Transverse colon (tissue), 4 donors: ENCODE results near the gene RIC8A. TPM values are rescaled to one million over a fixed set of nuclear protein-coding genes. Genes with fewer than 3 reads are reported as not detected.

Experiments
- DNase-seq: peaks from one replicate; pipeline ENCODE4 v3.0.0-alpha.2; 2019
- H3K27ac ChIP-seq, 4 donors: fragments of 200-600 bp; sonication (generic); 2 replicates each; pipeline ENCODE4 v1.5.1; 2016 to 2018; ENCODE audit warnings: inconsistent platforms in 4 of 4
- H3K27me3 ChIP-seq: fragments of 200-600 bp; sonication (generic); 2 replicates; pipeline ENCODE4 v1.5.1; 2017; ENCODE audit warnings: inconsistent platforms
- H3K36me3 ChIP-seq, 4 donors: fragments of 200-600 bp; sonication (generic); 2 replicates each; pipeline ENCODE4 v1.5.1; 2017 to 2019; ENCODE audit warnings: inconsistent platforms in 4 of 4
- H3K4me1 ChIP-seq, 4 donors: fragments of 200-600 bp; sonication (generic); 2 replicates each; pipeline ENCODE4 v1.5.1; 2017 to 2020; ENCODE audit warnings: inconsistent platforms in 4 of 4
- H3K4me3 ChIP-seq, 4 donors: fragments of 200-600 bp; sonication (generic); 1 replicate in 1 of 4; 2 replicates in 3 of 4; pipeline versions ENCODE4 v1.5.1 to v1.6.1; 2017 to 2019; ENCODE audit warnings: inconsistent platforms in 4 of 4
- H3K9me3 ChIP-seq, 2 donors: fragments of 200-600 bp; sonication (generic); 2 replicates each; pipeline ENCODE4 v1.5.1; 2017 to 2019; ENCODE audit warnings: inconsistent platforms in 2 of 2
- CTCF ChIP-seq, 5 experiments: fragments of 200-600 bp in 3 of 5; fragments of 450-650 bp in 2 of 5; sonication (generic) in 3 of 5; IDR thresholded peaks; 1 replicate in 2 of 5; 2 replicates in 3 of 5; pipeline ENCODE4 v1.5.1; 2016 to 2017; ENCODE audit warnings: antibody characterized with exemption in 5 of 5, inconsistent platforms in 3 of 5, mild to moderate bottlenecking in 2 of 5, moderate library complexity in 1 of 5
- EP300 ChIP-seq: sonication (generic); formaldehyde crosslinking; IDR thresholded peaks from one replicate; pipeline ENCODE4 v1.6.1; 2017; ENCODE audit warnings: antibody characterized with exemption, low read depth
- POLR2A ChIP-seq: fragments of 450-650 bp; IDR thresholded peaks from one replicate; pipeline ENCODE4 v1.6.1; 2016; ENCODE audit warnings: antibody characterized with exemption, mild to moderate bottlenecking, moderate library complexity
- POLR2AphosphoS5 ChIP-seq, 3 donors: sonication (generic); formaldehyde crosslinking; IDR thresholded peaks; one replicate each; pipeline ENCODE4 v1.6.1; 2016; ENCODE audit warnings: antibody characterized with exemption in 3 of 3
- WGBS, 2 donors: methylation state at CpG; one replicate each; pipeline ENCODE4 v1.1.5; 2018; ENCODE audit warnings: low coverage in 1 of 2; 5-methylcytosine and 5-hydroxymethylcytosine counted together
- in situ Hi-C, 4 donors: fragments of 200-750 bp; cut with MboI; loops; one replicate each; pipeline versions ENCODE4 v1.15.0 to v1.15.1; 2017; ENCODE audit warnings: low sequenced_read_pairs in 3 of 4, low pct_ligation_motif_present in 1 of 4, low pct_unique_long_range_greater_than_20kb in 1 of 4
- intact Hi-C: fragments of 100-400 bp; cut with DNase I; formaldehyde crosslinking; loops from one replicate; pipeline ENCODE4 v1.15.1; 2023; ENCODE audit warnings: low total_unique reads
- total RNA-seq, 4 donors: library from RNA; depleted of rRNA; stranded (reverse); fragments of >200 nt; gene quantifications; one replicate each; pipeline ENCODE4 v1.1.0, GENCODE V29; 2016

Gene RIC8A
- total RNA-seq, 4 donors from 2014 or later: 59.2 to 145 (median 93.8) TPM

GRCh38 chr11:211741-212140 is 4.2 kb downstream of the RIC8A start:
- intact Hi-C loops: no loop called here
- Histone ChIP-seq H3K9me3 (no peaks in the 10 kb centered on the region), H3K27me3 (no peaks in the 10 kb centered on the region), H3K4me3 (no peak overlapping the region), H3K27ac (no peak overlapping the region), H3K36me3 (peaks cover 0 to 37% (median 15%) of the 10 kb centered on the region in 4 donors), H3K4me1 (peaks cover 13 to 25% (median 18%) of the 10 kb centered on the region in 4 donors)
- TF ChIP-seq EP300: no peak
- no peak for TF ChIP-seq POLR2A
- TF ChIP-seq CTCF (IDR thresholded peaks at IDR 0.05): no peak
- TF ChIP-seq POLR2AphosphoS5 (IDR thresholded peaks at IDR 0.05): no peak
- 80 to 86% methylated on average over 4 to 9 of the region's 9 CpGs for WGBS, 2 donors
- in situ Hi-C loops: no loop called here
- no peak for DNase-seq

GRCh38 chr11:212150-213100 is 4.9 kb downstream of the RIC8A start:
- no peak overlapping the region for H3K4me3 ChIP-seq
- peaks cover 13 to 24% (median 18%) of the 10 kb centered on the region in 4 donors for H3K4me1 ChIP-seq
- no peaks in the 10 kb centered on the region for H3K9me3 ChIP-seq
- WGBS, 2 donors: 86% methylated on average over 17 of the region's 17 CpGs; no CpG with 5 or more reads in 1 of the 2 donors
- no peak overlapping the region for H3K27ac ChIP-seq
- in situ Hi-C loops: no loop called here
- peaks cover 0 to 37% (median 15%) of the 10 kb centered on the region in 4 donors for H3K36me3 ChIP-seq
- no peak for TF ChIP-seq CTCF (IDR thresholded peaks at IDR 0.05)
- TF ChIP-seq POLR2A: no peak
- TF ChIP-seq EP300: no peak
- TF ChIP-seq POLR2AphosphoS5 (IDR thresholded peaks at IDR 0.05): no peak
- intact Hi-C loops: no loop called here
- no peaks in the 10 kb centered on the region for H3K27me3 ChIP-seq
- no peak for DNase-seq

- H3K9me3 ChIP-seq: no peaks in the 10 kb centered on the region
- no peak for TF ChIP-seq POLR2AphosphoS5 (IDR thresholded peaks at IDR 0.05)
- H3K36me3 ChIP-seq: peaks cover 0 to 37% (median 15%) of the 10 kb centered on the region in 4 donors
- H3K27me3 ChIP-seq: no peaks in the 10 kb centered on the region
- no peak overlapping the region for H3K4me3 ChIP-seq
- DNase-seq: no peak
- WGBS, 2 donors: 85% methylated on average over 4 of the region's 4 CpGs; no CpG with 5 or more reads in 1 of the 2 donors
- in situ Hi-C loops (no loop called here), intact Hi-C loops (no loop called here)
- no peak overlapping the region for H3K27ac ChIP-seq
- H3K4me1 ChIP-seq: peaks cover 13 to 20% (median 18%) of the 10 kb centered on the region in 4 donors
These were observed 5.6 kb downstream of the RIC8A start for GRCh38 chr11:213111-213510.

DNA sequence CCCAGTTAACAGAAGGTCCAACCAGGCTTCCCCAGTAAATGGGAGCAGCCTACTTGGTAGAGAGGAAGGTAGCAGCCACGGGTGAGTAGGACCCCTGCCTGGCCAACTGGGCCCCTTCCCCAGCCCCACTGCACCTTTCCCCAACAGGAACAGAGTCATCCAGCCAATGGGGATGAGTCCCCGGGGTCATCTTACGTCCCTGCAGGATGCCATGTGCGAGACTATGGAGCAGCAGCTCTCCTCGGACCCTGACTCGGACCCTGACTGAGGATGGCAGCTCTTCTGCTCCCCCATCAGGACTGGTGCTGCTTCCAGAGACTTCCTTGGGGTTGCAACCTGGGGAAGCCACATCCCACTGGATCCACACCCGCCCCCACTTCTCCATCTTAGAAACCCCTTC is 6.6 kb downstream of the RIC8A start:
- H3K4me1 ChIP-seq: peaks cover 13 to 18% (median 15%) of the 10 kb centered on the region in 4 donors
- no peaks in the 10 kb centered on the region for H3K9me3 ChIP-seq
- in situ Hi-C loops (no loop called here), intact Hi-C loops (no loop called here)
- no peak for TF ChIP-seq POLR2AphosphoS5 (IDR thresholded peaks at IDR 0.05)
- no peak for TF ChIP-seq POLR2A
- no peak for TF ChIP-seq EP300
- TF ChIP-seq CTCF (IDR thresholded peaks at IDR 0.05): no peak
- H3K27ac ChIP-seq: no peak overlapping the region
- H3K4me3 ChIP-seq: no peak overlapping the region
- H3K36me3 ChIP-seq: peaks cover 0 to 37% (median 15%) of the 10 kb centered on the region in 4 donors
- no peak for DNase-seq
- no peaks in the 10 kb centered on the region for H3K27me3 ChIP-seq
- WGBS, 2 donors: 91% methylated on average over 7 of the region's 7 CpGs; no CpG with 5 or more reads in 1 of the 2 donors
